HEK293 (cell line): ENCODE data around the gene SNX5.

Experiments used
- BCL11A ChIP-seq: fragments of 450-650 bp; formaldehyde crosslinking; IDR thresholded peaks from 2 replicates; pipeline ENCODE4 v1.5.1; 2016; ENCODE audit warnings: low read depth, missing biosample characterization, missing genetic modification characterization
- IKZF3 ChIP-seq: fragments of 450-650 bp; IDR thresholded peaks from 2 replicates; pipeline ENCODE4 v1.5.0; 2018; ENCODE audit warnings: missing biosample characterization, mild to moderate bottlenecking, missing genetic modification characterization, moderate library complexity
- KLF16 ChIP-seq: fragments of 450-650 bp; formaldehyde crosslinking; IDR thresholded peaks from 2 replicates; pipeline ENCODE4 v1.5.1; 2017; ENCODE audit warnings: missing biosample characterization, missing genetic modification characterization
- OVOL3 ChIP-seq: fragments of 450-650 bp; formaldehyde crosslinking; IDR thresholded peaks from 2 replicates; pipeline ENCODE4 v1.5.1; 2016; ENCODE audit warnings: missing biosample characterization, missing genetic modification characterization
- PATZ1 ChIP-seq: fragments of 450-650 bp; formaldehyde crosslinking; IDR thresholded peaks from 2 replicates; pipeline ENCODE4 v1.5.1; 2016; ENCODE audit warnings: missing biosample characterization, missing genetic modification characterization
- PRDM2 ChIP-seq: fragments of 450-650 bp; formaldehyde crosslinking; IDR thresholded peaks from 2 replicates; pipeline ENCODE4 v1.5.1; 2016; ENCODE audit warnings: missing biosample characterization, missing genetic modification characterization, borderline replicate concordance
- WT1 ChIP-seq: fragments of 450-650 bp; formaldehyde crosslinking; IDR thresholded peaks from 2 replicates; pipeline ENCODE4 v1.5.1; 2016; ENCODE audit warnings: missing biosample characterization, missing genetic modification characterization
- ZBTB1 ChIP-seq: fragments of 450-650 bp; formaldehyde crosslinking; IDR thresholded peaks from 2 replicates; pipeline ENCODE4 v1.5.1; 2016; ENCODE audit warnings: missing biosample characterization, missing genetic modification characterization
- ZBTB11 ChIP-seq: fragments of 450-650 bp; formaldehyde crosslinking; conservative IDR thresholded peaks from 2 replicates; pipeline ENCODE4 v1.5.1; 2016; ENCODE audit warnings: low read depth, missing biosample characterization, missing genetic modification characterization
- ZFP41 ChIP-seq: fragments of 450-650 bp; formaldehyde crosslinking; IDR thresholded peaks from 2 replicates; pipeline ENCODE4 v1.5.1; 2016; ENCODE audit warnings: missing biosample characterization, missing genetic modification characterization, borderline replicate concordance
- ZFP69B ChIP-seq: fragments of 450-650 bp; formaldehyde crosslinking; IDR thresholded peaks from 2 replicates; pipeline ENCODE4 v1.5.1; 2016; ENCODE audit warnings: missing biosample characterization, missing genetic modification characterization
- ZNF121 ChIP-seq: fragments of 450-650 bp; formaldehyde crosslinking; IDR thresholded peaks from 2 replicates; pipeline ENCODE4 v1.5.1; 2016; ENCODE audit warnings: missing biosample characterization, missing genetic modification characterization
- ZNF169 ChIP-seq: fragments of 450-650 bp; formaldehyde crosslinking; IDR thresholded peaks from 2 replicates; pipeline ENCODE4 v1.5.1; 2016; ENCODE audit warnings: missing biosample characterization, missing genetic modification characterization
- ZNF19 ChIP-seq: fragments of 450-650 bp; formaldehyde crosslinking; IDR thresholded peaks from 2 replicates; pipeline ENCODE4; 2016; ENCODE audit warnings: missing biosample characterization, missing genetic modification characterization, low read depth
- ZNF221 ChIP-seq: fragments of 450-650 bp; formaldehyde crosslinking; IDR thresholded peaks from 2 replicates; pipeline ENCODE4 v1.5.1; 2017; ENCODE audit warnings: missing biosample characterization, missing genetic modification characterization, borderline replicate concordance
- ZNF324 ChIP-seq: fragments of 450-650 bp; formaldehyde crosslinking; IDR thresholded peaks from 2 replicates; pipeline ENCODE4 v1.5.1; 2016; ENCODE audit warnings: missing biosample characterization, missing genetic modification characterization
- ZNF518A ChIP-seq: fragments of 450-650 bp; formaldehyde crosslinking; conservative IDR thresholded peaks from 2 replicates; pipeline ENCODE4 v1.5.1; 2016; ENCODE audit warnings: low read depth, missing biosample characterization, missing genetic modification characterization
- ZNF548 ChIP-seq: fragments of 450-650 bp; formaldehyde crosslinking; IDR thresholded peaks from 2 replicates; pipeline ENCODE4 v1.5.1; 2016; ENCODE audit warnings: missing biosample characterization, missing genetic modification characterization
- ZNF580 ChIP-seq: fragments of 450-650 bp; formaldehyde crosslinking; IDR thresholded peaks from 2 replicates; pipeline ENCODE4 v1.5.1; 2016; ENCODE audit warnings: missing biosample characterization, missing genetic modification characterization
- ZNF610 ChIP-seq: fragments of 450-650 bp; formaldehyde crosslinking; IDR thresholded peaks from 2 replicates; pipeline ENCODE4 v1.5.1; 2016; ENCODE audit warnings: missing biosample characterization, missing genetic modification characterization, borderline replicate concordance
- ZNF670 ChIP-seq: fragments of 450-650 bp; formaldehyde crosslinking; IDR thresholded peaks from 2 replicates; pipeline ENCODE4 v1.5.1; 2016; ENCODE audit warnings: missing biosample characterization, missing genetic modification characterization, low read depth
- ZSCAN30 ChIP-seq: fragments of 450-650 bp; IDR thresholded peaks from 2 replicates; pipeline ENCODE4 v1.5.1; 2018; ENCODE audit warnings: missing biosample characterization, mild to moderate bottlenecking, missing genetic modification characterization, moderate library complexity

SNX5 gene

GRCh38 chr20:17968366-17969277, at the start of gene SNX5, which contains the start of gene MGME1 (continued):
- TF ChIP-seq PRDM2 (tag by site-specific recombination) (no peak), ZNF19 (no peak), IKZF3 (tag by site-specific recombination) (no peak), ZBTB11 (tag by site-specific recombination) (peak; percentile 77), ZNF518A (tag by site-specific recombination) (peak; percentile 40; the same call in 1 of the 2 replicates), ZNF580 (no peak), ZBTB1 (tag by site-specific recombination) (no peak), ZFP69B (peak; percentile 35; the same call in 1 of the 2 replicates), WT1 (tag by site-specific recombination) (peak; percentile 67; the same call in 1 of the 2 replicates), BCL11A (tag by site-specific recombination) (no peak), ZSCAN30 (tag by site-specific recombination) (peak; percentile 41; the same call in 1 of the 2 replicates), ZNF324 (peak; percentile 24; the same call in 1 of the 2 replicates), ZFP41 (tag by site-specific recombination) (no peak), PATZ1 (tag by site-specific recombination) (peak; percentile 33; the same call in 1 of the 2 replicates), KLF16 (no peak), OVOL3 (no peak), ZNF548 (tag by site-specific recombination) (no peak), ZNF169 (tag by site-specific recombination) (no peak), ZNF121 (no peak), ZNF670 (tag by site-specific recombination) (no peak), ZNF221 (tag by site-specific recombination) (no peak), ZNF610 (peak; percentile 74)
